HEK293T (cell line): ENCODE results near the gene USP5.
A peak's percentile ranks its signal among the peaks of the same experiment; 100 is the strongest.
"Not testable (repeated sequence)": the region's sequence is repeated elsewhere in the genome, so short reads cannot be mapped to it uniquely, and the experiment has no call there.

Experiments used
- CTCF ChIA-PET: fragments of 350-600 bp; formaldehyde crosslinking; extraction: SDS; loops from one replicate; lab custom pipeline; 2021; ENCODE audit warnings: antibody characterized with exemption, inconsistent platforms; lab: Yijun Ruan, JAX
- POLR2A ChIA-PET: fragments of 350-600 bp; formaldehyde crosslinking; extraction: SDS; loops from one replicate; lab custom pipeline; 2020; ENCODE audit warnings: antibody characterized with exemption, inconsistent platforms; lab: Yijun Ruan, JAX
- DNase-seq: peaks from one replicate; pipeline ENCODE4 v3.0.0; 2012; ENCODE audit warnings: mixed read lengths; ENCODE audit errors: extremely low spot score
- ARNT ChIP-seq: fragments of 450-650 bp; IDR thresholded peaks from 2 replicates; pipeline ENCODE4 v1.6.1; 2017; ENCODE audit warnings: mild to moderate bottlenecking
- BHLHE40 ChIP-seq: fragments of 450-650 bp; IDR thresholded peaks from 2 replicates; pipeline ENCODE4 v1.6.1; 2016; ENCODE audit warnings: mild to moderate bottlenecking, moderate library complexity, borderline replicate concordance
- CTBP1 ChIP-seq: fragments of 450-650 bp; IDR thresholded peaks from 2 replicates; pipeline ENCODE4 v1.6.1; 2016; ENCODE audit warnings: borderline replicate concordance
- ELF4 ChIP-seq: fragments of 450-650 bp; IDR thresholded peaks from 2 replicates; pipeline ENCODE4 v1.6.1; 2017; ENCODE audit warnings: antibody characterized with exemption
- FOXA1 ChIP-seq: fragments of 450-650 bp; IDR thresholded peaks from 2 replicates; pipeline ENCODE4 v1.6.1; 2016; ENCODE audit warnings: mild to moderate bottlenecking
- FOXK2 ChIP-seq: fragments of 450-650 bp; IDR thresholded peaks from 2 replicates; pipeline ENCODE4 v1.6.1; 2016; ENCODE audit warnings: mild to moderate bottlenecking
- FOXM1 ChIP-seq: fragments of 450-650 bp; IDR thresholded peaks from 2 replicates; pipeline ENCODE4 v1.6.1; 2017; ENCODE audit warnings: mild to moderate bottlenecking, borderline replicate concordance
- HDGF ChIP-seq: fragments of 450-650 bp; IDR thresholded peaks from 2 replicates; pipeline ENCODE4 v1.6.1; 2017; ENCODE audit warnings: antibody characterized with exemption, borderline replicate concordance
- L3MBTL2 ChIP-seq: fragments of 450-650 bp; conservative IDR thresholded peaks from 2 replicates; pipeline ENCODE4 v1.6.1; 2016; ENCODE audit warnings: mild to moderate bottlenecking
- LEF1 ChIP-seq: fragments of 450-650 bp; IDR thresholded peaks from 2 replicates; pipeline ENCODE4 v1.6.1; 2017; ENCODE audit warnings: mild to moderate bottlenecking, borderline replicate concordance
- NFRKB ChIP-seq: fragments of 450-650 bp; IDR thresholded peaks from 2 replicates; pipeline ENCODE4 v1.6.1; 2016; ENCODE audit warnings: mild to moderate bottlenecking, moderate library complexity
- SP1 ChIP-seq: fragments of 450-650 bp; IDR thresholded peaks from 2 replicates; pipeline ENCODE4 v1.6.1; 2017
- SUZ12 ChIP-seq: fragments of 450-650 bp; IDR thresholded peaks from 2 replicates; pipeline ENCODE4 v1.6.1; 2016; ENCODE audit warnings: mild to moderate bottlenecking
- TARDBP ChIP-seq: fragments of 450-650 bp; IDR thresholded peaks from 2 replicates; pipeline ENCODE4 v1.6.1; 2016
- ZNF384 ChIP-seq: fragments of 450-650 bp; IDR thresholded peaks from 2 replicates; pipeline ENCODE4 v1.6.1; 2016
- TF ChIP-seq, protein P1 (sequence below): fragments of 450-650 bp; IDR thresholded peaks from 2 replicates; pipeline ENCODE4 v1.6.1; 2016

Gene USP5

DNA sequence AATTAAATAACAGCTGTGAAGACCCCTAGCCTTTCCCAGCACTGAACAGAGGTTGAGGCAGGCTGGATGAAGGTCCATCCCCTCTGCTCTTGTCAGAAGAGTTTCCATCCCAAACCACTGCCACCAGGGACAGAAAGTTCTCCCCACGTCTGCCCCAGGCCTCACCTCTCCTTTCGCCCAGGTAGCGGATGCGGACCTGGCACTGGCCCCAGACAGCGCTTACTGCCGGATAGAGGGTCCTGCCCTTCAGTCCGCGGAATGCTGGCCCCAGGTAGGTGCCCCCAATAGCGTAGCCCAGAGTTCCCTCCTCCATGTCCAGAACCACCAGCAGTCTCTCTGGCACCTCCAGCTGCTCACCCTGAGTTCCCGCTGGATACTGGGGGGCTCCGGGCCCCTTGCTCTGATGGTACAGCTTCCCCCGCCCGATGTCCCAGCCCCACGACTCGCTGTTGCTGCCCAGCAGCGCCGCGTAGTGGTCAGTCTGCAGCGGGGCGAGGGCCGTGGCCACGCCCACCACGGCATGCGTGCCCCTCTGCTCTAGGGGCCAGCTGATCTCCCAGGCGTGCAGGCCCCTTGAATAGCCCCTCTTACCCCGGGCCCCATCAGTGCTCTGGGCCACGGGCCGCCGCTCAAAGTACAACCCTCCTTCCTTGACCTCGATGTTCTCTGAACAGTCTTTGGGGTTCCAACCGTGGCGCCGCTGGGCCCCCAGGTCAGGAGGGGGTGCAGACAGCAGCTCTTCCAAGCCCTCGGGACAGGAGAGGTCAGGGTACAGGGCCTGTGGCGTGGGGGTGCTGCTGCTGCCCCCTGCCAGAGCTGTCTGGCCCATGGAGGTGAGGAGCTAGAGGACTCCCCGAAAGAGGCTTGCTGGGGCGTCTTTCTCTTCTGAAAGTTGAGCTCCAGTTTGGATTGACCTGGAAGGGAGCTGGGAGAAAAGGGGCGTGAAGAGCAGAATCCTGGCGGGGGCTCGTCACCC, 20.4 kb downstream of the USP5 start:
- ChIA-PET CTCF (interaction anchor here (0.5 to 2.8 kb wide), 32 partner anchors 9 to 241 kb away, joined by 3 to 28 read pairs (median 4); partner anchors contain the start of genes C12orf57, CDCA3, COPS7A and LRRC23), POLR2A (interaction anchor here (0.6 to 12.4 kb wide), 29 partner anchors 9 to 258 kb away, joined by 3 to 214 read pairs (median 7); partner anchors contain the start of genes C12orf57, CDCA3, CLSTN3 and COPS7A)
- peak; percentile 77 for DNase-seq
- TF ChIP-seq HDGF (no peak), FOXM1 (0 out of 2 replicates have a peak, but pooled peaks have one; percentile 29), FOXA1 (no peak), ELF4 (no peak), FOXK2 (no peak)

DNA sequence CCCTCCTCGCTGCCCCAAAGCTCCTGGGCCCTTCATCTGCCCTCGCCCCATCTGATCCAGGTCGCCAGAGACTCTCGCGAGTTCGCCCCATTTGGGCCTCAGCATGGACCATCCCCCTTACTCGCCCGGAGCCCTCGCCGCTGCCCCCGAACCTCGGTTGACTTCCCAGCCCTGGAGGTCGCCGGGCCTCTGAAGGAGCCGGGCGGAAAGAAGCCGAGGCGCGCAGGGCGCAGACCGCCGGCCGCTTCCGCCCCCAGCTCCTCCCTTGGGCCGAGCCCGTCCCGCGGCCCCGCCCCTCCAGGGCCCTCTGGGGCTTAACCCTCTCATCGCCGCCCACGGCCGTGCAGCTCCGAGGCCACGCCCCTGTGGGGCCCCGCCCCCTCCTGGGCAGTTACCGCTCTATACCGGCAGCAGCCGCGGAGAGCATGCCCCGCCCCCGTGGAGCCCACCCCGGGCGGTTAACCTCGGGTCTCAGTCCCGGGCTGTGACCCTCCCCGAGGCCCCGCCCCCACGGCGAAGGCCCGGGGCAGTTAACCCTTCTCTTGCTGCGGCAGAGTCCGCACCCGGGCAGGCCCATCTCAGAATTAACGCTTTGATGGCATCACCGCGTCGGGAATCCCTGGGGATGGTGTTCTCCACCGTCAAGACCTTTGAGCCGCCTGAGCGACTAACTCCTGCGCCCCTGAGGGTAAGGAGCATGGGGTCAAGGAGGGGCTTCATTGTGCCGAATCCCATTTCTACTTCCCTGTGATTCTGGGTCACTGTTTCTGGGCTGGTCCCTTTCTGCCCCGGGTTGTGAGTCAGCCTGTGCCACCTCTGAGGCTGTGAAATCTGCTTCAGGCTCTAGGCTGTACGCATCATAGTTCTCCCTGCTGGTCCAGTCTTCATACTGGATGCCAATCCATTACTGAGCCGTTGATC, 21.4 kb downstream of the USP5 start, which contains the start of gene SPSB2:
Gene SPSB2 (minus strand): TSS at position 210 of the 921 bp plus-strand sequence. CDS start 402 bp downstream, outside the sequence.
- ChIA-PET CTCF (interaction anchor here (0.5 to 2.8 kb wide), 26 partner anchors 8 to 1204 kb away, joined by 3 to 28 read pairs (median 4); partner anchors contain the start of genes CDCA3, COPS7A, MLF2 and USP5), POLR2A (interaction anchor here (0.7 to 12.4 kb wide), 24 partner anchors 9 to 240 kb away, joined by 3 to 214 read pairs (median 8); partner anchors contain the start of genes C12orf57, CDCA3, COPS7A and ENO2)
- TF ChIP-seq SP1: no peak
- TF ChIP-seq LEF1: no peak
- TF ChIP-seq NFRKB: peak; percentile 60; the same call in 1 of the 2 replicates
- peak; percentile 96 for DNase-seq

DNA sequence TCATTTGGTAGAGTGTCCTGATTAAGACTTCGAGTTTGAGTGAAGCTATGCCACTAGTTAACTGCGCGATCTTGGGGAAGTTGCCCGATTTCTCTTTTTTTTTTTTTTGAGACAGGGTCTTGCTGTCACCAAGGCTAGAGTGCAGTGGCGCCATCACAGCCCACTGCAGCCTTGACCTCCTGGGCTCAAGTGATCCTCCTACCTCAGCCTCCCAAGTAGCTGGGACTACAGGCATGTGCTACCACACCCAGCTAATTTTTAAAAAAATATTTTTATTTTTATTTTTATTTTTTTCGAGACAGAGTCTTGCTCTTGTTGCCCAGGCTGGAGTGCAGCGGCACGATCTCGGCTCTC, 22.0 kb downstream of the USP5 start:
- ChIA-PET POLR2A (interaction anchor here (3.2 to 12.4 kb wide), 3 partner anchors 17 to 70 kb away, joined by 55 to 214 read pairs (median 63); partner anchors contain the start of genes C12orf57, CDCA3, RNU7-1 and USP5), CTCF (interaction anchor here (0.6 to 2.2 kb wide), 3 partner anchors 17 to 1204 kb away, joined by 3 to 28 read pairs (median 4); partner anchors contain the start of genes CDCA3 and USP5)
- not testable (repeated sequence) for DNase-seq

DNA sequence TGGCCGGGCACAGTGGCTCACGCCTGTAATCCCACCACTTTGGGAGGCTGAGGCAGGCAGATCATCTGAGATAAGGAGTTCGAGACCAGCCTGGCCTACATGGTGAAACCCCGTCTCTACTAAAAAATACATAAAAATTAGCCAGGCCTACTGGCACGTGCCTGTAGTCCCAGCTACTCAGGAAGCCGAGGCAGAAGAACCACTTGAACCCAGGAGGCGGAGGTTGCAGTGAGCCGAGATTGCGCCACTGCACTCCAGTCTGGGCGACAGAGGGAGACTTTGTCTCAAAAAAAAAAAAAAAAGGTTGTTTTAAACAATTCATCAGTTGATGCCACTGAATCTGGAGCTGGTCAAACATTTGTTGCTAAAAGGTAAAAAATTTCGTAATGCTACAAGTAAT, 27.9 kb downstream of the USP5 start:
- ChIA-PET CTCF (interaction anchor here (3.3 kb wide), 1 partner anchor 7 kb away, joined by 14 read pairs; the partner anchor contains the start of gene SPSB2), POLR2A (interaction anchor here (0.6 to 1.7 kb wide), 4 partner anchors 9 to 85 kb away, joined by 3 to 8 read pairs (median 3); partner anchors contain the start of genes CDCA3 and USP5)
- not testable (repeated sequence) for DNase-seq

DNA sequence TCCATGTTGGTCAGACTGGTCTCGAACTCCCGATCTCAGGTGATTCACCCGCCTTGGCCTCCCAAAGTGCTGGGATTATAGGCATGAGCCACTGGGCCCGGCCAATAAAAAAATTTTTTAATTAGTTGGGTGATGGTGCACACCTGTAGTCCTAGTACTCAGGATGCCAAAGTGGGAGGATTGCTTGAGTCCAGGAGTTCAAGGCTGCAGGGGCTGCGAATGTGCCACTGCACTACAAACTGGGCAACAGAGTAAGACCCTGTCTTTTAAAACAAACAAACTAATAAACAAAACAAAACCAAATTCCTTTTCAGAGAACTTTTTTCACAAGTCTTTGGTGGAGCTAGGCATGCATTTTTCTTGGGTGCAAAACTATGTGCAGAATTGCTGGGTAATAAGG, 31.3 kb downstream of the USP5 start:
- no peak for DNase-seq

DNA sequence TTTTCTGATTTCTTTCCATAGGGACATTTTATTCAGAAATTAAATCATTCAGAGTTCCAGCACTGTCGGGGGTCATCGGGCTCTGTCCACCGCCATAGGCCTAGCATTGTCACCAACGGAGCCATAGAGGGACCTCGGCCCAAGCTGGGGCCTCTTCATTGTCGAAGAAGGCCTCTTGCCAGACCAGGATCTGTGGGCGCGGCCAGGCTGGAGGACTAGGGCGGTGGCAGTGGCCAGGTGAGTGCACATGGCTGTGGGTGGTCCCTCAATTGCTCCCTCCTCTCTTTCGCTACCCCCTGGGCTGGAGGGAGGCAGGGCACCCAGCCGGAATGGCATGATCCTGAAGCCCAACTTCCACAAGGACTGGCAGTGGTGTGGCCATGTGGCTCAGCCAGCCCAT, 31.7 kb downstream of the USP5 start:
- ChIA-PET POLR2A (interaction anchor here (1.0 to 3.4 kb wide), 2 partner anchors 8 to 31 kb away, joined by 3 to 23 read pairs; no protein-coding TSS in a partner anchor), CTCF (no interaction called here)
- no peak for DNase-seq
- TF ChIP-seq SUZ12: no peak
- TF ChIP-seq L3MBTL2: no peak
- no peak for TF ChIP-seq BHLHE40
- TF ChIP-seq FOXA1: no peak
- no peak for TF ChIP-seq FOXK2
- no peak for TF ChIP-seq NFRKB
- no peak for TF ChIP-seq CTBP1
- TF ChIP-seq ELF4: no peak
- TF ChIP-seq ZNF384: no peak
- TF ChIP-seq SP1: no peak
- TF ChIP-seq, protein P1, sequence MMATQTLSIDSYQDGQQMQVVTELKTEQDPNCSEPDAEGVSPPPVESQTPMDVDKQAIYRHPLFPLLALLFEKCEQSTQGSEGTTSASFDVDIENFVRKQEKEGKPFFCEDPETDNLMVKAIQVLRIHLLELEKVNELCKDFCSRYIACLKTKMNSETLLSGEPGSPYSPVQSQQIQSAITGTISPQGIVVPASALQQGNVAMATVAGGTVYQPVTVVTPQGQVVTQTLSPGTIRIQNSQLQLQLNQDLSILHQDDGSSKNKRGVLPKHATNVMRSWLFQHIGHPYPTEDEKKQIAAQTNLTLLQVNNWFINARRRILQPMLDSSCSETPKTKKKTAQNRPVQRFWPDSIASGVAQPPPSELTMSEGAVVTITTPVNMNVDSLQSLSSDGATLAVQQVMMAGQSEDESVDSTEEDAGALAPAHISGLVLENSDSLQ: no peak
- TF ChIP-seq TARDBP: no peak

More for the DNA sequence above, 31.3 kb downstream of the USP5 start:
- ChIA-PET CTCF (interaction anchor here (1.6 to 3.3 kb wide), 2 partner anchors 10 to 13 kb away, joined by 6 to 14 read pairs; partner anchors contain the start of gene SPSB2), POLR2A (interaction anchor here (3.4 kb wide), 1 partner anchor 8 kb away, joined by 23 read pairs; no protein-coding TSS in a partner anchor)
- TF ChIP-seq BHLHE40 (no peak), ELF4 (no peak), LEF1 (no peak), SP1 (no peak), HDGF (no peak), L3MBTL2 (no peak), FOXA1 (no peak), TARDBP (no peak), CTBP1 (no peak), NFRKB (no peak)

DNA sequence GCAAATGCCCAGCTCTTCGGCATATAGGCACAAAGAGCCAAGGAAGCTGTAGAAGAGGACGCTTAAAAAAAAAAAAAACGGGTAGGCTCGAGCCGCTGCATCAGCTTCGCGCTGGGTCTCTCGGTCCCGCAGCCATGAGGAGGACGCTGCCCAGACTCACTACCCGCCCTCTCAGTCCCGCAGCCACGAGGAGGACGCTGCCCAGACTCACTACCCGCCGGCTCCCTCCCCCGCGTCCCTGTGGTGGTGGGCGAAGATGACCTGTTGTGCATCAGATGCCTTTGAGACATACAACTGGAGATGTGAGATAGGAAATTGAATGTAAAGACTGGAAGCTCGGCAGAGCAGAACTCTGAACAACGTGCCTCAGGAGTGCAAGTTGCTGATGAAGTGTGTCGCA, 32.6 kb downstream of the USP5 start:
- CTCF ChIA-PET: interaction anchor here (0.6 kb wide), 1 partner anchor 221 kb away, joined by 3 read pairs; no protein-coding TSS in a partner anchor
- TF ChIP-seq SP1 (no peak), LEF1 (no peak), BHLHE40 (no peak), ELF4 (no peak), FOXM1 (no peak), ZNF384 (no peak), L3MBTL2 (no peak), FOXK2 (no peak), ARNT (no peak), NFRKB (no peak)
- POLR2A ChIA-PET: interaction anchor here (1.0 to 1.3 kb wide), 2 partner anchors 12 to 32 kb away, joined by 3 to 4 read pairs; partner anchors contain the start of gene SPSB2
- DNase-seq: no peak

DNA sequence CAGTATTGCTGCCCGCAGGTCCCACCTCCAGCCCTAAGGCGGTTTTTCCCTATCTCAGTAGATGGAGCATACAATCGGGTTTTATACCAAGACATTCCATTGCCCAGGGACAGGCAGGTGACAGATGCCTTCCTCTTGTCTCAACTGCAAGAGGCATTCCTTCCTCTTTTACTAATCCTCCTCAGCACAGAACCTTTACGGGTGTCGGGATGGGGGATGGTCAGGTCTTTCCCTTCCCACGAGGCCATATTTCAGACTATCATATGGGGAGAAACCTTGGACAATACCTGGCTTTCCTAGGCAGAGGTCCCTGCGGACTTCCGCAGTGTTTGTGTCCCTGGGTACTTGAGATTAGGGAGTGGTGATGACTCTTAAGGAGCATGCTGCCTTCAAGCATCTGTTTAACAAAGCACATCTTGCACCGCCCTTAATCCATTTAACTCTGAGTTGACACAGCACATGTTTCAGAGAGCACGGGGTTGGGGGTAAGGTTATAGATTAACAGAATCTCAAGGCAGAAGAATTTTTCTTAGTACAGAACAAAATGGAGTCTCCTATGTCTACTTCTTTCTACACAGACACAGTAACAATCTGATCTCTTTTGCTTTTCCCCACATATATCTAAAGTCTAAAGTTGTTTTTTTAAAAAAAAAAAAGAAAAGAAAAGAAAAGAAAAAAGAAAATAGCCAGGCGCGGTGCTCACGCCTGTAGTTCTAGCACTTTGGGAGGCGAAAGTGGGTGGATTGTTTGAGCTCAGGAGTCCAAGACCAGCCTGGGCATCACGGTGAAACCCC, 34.5 kb downstream of the USP5 start:
- DNase-seq, CTCF ChIA-PET: not testable (repeated sequence)
- POLR2A ChIA-PET: interaction anchor here (0.8 to 1.0 kb wide), 2 partner anchors 13 to 14 kb away, joined by 3 read pairs; partner anchors contain the start of gene SPSB2
